ENCODE results near the gene TRAPPC3L.

The TRAPPC3L gene

DNA sequence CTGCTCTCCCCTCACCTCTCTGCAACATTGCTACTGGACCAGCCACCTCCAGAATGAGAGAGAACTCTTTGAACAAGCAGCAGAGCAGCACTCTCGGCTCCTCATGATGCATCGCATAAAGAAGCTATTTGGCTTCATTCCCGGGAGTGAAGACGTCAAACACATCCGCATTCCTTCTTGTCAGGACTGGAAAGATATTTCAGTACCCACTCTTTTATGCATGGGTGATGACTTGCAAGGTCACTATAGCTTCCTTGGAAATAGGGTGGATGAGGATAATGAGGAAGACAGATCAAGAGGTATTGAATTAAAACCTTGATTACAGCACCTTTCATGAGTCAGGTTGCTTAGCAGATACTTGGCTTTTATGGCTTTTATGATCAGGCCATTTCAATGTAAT is 12.4 kb upstream of the TRAPPC3L start:
- no peak for DNase-seq (ENCODE audit: low read depth, low spot score)

DNA sequence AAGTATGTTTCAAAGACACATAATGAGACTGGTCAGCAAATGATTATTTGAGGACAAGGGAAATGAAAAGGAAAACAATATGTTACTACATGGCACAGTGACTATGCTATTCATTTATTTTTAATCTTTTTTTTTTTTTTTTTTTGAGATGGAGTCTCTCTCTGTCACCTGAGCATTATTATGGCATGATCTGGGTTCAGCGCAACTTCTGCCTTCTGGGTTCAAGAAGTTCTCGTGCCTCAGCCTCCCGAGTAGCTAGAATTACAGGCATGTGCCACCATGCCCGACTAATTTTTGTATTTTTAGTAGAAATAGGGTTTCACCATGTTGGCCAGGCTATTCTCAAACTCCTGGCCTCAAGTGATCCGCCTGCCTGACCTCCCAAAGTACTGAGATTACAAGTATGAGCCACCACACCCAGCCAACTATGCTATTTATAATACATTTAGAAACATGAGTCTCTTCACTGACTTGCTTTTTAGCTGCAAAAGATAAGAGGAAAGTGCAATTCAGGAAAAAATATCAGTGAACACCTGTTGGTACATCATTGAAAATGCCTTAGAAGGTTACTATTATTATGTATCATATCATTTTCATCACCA is 11.4 kb upstream of the TRAPPC3L start:
- no peak for DNase-seq (ENCODE audit: low read depth, low spot score)

DNA sequence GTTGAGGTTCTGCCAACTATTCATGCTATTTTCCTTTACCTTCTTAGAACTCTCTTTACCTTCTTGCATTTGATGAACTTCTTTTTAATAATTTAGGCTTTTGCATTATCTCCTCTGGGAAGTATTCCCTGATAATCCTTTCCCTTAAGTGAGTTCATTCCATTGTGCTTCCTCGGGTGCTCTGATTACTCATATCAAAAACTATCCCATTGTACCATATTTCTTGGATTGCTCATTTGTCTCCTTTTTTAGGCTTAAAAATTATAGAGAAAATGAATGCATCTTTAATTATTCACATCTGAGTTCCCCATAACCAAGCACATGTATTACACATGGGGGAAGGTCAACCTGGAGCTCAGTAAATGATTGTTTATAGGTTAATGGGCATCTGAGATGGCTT is 10.6 kb upstream of the TRAPPC3L start:
- no peak for DNase-seq (ENCODE audit: low read depth, low spot score)

DNA sequence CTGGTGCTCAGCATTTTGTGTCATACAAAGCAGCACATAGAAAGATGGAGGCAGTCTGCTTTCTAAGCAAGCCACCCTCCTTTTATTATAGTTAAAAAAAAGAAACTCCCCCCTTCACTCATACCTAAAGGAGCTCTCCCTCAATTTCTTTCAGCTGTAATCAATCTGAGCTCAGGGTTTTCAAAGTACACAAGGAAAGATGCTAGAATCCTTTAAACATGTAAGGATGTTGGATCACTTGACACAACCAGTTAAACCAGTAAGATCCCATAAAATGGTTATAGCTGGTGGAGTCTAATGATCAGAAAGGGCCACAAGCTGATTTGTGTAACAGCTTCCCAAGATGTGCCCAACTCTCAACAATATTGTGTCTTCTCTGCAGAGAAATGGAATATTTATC is 8.0 kb upstream of the TRAPPC3L start, which contains the start of gene CALHM4:
TSS of gene CALHM4 (plus strand) at position 301 of the 400 bp plus-strand sequence. CDS start at position 344, 43 bp downstream.
- no peak for DNase-seq (ENCODE audit: low read depth, low spot score)

DNA sequence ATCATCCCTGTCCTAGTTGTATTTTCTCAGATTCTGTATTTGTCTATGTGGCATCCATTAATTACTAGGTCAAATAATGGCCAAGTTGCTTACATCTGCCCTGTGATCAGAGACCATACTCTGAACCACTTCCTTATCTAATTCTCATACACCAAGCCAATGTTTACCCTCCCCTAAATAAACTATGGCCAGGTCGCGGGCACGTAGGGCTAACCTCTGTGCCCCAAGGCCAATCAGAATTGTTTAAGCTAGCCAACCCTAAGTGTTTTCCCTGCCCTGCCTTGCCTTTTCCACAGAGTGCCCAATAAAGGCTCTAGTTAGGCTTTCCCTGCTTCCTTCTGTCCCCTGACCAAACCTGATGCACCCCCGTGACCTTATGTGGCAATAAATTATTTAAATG is 5.3 kb upstream of the TRAPPC3L start:
- DNase-seq (ENCODE audit: low read depth, low spot score) = no peak

DNA sequence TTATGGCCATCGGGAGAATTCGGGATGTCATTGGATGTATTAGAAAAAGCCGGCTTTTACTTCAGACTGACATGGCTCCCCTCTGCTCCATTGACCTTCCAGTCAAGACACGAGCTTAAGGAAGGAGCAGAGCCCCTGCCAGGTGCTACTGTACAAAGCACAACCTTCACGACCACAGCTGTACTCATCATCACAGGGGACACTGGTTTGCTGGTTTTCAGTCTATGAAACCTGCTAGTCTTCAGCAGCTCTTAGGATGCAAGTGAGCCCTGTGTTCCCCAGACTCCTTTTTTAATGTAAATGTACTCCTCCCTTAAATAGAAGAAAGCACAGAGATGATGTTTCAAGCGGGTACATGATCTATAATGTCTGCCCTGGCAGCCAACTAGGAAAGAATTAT is 1.9 kb upstream of the TRAPPC3L start:
- DNase-seq (ENCODE audit: low read depth, low spot score) = no peak

DNA sequence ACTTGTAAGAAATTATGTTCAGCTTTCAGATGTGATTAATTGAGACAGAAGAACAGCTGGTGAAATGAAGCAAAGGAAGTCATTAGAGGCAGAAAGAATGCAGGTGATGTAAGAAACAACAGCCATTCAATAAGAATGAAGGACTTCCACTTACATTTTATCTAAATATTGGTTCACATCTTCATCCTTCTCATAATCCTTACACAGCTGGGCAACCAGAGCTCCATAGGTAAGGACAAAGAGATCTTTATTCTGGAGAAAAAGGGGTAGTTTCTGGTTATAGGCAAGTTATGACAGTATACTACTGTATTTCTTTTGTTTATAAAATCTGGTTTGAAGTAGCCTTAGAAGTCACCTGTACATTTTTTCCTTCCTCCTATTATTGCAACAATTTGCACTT is 2.3 kb downstream of the TRAPPC3L start:
- no peak for DNase-seq (ENCODE audit: low read depth, low spot score)

DNA sequence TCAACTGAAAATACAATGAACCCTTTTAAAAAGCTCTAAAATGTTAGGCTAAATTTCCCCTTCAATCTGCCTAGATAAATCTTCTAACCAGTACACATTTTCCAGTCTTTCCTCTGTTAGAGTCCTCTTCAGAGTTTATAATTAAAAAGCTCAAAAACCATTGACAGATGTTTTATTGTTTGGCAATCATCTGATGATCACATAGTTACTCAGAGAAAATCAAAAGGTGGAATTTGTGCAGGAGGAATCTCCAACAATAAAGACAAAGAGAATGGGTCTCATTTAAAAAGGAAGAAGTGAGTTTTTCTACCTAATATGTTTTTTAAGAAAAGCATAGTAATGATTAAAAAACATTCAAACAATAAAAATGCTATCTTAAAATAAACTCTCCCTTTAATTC is 3.1 kb downstream of the TRAPPC3L start:
- DNase-seq (ENCODE audit: low read depth, low spot score) = no peak

DNA sequence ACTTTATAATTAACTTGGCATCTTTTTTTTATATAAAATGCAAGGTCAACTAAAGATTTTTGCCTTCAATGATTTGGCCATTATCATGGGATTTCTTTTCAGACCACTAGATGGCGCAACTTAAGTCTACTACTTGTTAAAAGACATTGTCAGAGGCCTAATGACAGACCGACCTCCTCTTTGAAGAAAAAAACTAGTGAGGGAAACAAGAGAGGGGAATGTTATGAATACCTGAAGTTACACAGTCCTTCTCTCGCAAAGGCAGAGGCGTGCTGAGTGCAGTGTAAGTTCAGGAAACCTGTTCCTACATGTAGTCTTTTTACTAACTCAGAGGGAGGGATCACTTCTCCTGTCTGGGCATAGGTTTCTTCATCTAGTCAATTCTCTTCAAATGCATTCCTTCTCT is 9.3 kb downstream of the TRAPPC3L start:
- no peak for DNase-seq (ENCODE audit: low read depth, low spot score)

DNA sequence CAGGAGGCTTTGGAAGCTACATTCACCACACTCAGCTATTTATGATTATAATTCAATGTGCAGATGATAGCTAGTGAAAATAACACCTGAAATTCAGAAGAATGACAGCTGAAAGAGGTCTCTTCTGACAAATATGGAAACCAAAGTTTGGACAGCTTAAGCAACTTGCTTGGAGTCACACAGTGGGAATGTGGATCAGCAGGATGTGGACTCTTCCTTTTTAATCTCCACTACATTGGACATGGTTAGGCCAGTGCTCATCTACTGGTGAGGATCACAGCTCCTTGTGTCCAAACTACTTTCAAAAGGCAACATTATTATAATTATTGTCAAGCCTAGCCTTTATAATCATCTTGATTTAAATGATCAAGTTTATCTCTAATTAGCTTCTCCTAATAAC is 10.4 kb downstream of the TRAPPC3L start:
- DNase-seq (ENCODE audit: low read depth, low spot score) = no peak

DNA sequence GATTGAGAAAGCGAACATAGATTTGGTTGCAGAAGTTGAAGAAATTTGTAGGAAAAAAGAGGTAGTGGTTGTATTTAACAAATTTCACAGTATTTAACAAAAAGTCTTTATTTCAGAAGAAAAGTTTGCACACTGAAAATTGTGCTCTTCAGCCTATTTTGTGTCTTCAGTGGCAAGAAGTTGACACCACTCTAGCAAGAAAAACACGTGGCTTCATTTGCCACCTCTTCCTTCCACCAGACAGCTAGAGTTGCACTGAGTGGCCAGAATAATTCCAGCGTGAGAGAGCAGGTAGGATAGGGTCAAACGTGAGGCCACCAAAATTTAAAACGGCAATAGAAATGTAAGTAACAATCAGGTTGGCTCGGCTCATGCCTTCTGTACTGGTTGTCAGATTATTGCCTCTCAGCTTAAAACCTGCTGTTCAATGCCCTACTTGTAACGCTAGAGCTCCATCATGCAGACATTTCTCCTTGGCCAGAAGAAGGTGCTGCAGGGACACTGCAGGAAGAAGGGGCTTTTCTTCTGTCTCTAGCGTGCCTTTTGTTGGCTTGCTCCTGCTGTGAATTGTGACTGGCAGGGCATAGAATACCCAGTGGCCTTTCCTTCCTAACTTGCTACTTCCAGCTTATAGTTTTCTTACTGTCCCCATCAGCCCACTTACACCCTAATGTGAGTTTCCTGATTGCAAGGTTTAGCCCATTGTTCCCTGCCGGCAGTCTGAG is 12.1 kb downstream of the TRAPPC3L start:
- no peak for DNase-seq (ENCODE audit: low read depth, low spot score)

DNA sequence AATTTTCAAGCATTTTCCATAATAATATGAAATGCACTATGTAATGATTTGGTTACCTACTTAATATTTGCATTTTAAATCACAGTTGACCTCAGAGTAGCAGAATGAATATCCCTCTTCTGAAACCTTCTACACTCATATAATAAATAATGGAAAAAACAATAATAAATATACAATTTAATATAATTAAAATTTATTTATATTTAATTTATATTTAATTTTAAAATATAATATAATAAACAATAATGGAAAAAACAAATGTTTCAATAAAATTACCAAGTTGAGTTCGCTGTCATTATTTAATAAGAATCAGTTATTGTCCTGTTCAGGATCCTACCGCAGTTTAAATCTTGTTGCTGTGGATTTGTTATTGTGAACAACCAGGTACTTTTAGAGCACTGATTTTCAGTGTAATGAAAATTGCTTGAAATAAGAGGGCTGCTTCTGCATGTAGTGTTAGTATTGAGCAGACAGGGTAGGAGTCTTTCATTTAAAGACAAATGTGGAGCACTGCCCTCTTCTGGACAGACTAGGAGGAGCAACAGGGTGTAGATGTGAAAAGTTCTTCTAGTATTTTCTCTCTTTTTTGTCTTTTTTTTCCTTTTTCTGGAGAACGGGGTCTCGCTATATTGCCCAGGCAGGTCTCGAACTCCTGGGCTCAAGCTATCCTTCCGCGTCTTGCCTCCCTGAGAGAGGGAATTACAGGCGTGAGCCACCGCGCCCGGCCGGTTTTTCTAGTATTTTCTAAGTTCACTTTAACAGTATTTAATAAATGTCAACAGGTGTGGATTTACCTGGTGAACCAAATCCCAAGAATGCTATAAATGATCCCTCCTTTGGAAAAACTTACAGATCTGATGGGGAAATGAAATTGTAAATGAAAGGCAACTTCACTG is 13.6 kb downstream of the TRAPPC3L start:
- DNase-seq (ENCODE audit: low read depth, low spot score) = no peak

DNA sequence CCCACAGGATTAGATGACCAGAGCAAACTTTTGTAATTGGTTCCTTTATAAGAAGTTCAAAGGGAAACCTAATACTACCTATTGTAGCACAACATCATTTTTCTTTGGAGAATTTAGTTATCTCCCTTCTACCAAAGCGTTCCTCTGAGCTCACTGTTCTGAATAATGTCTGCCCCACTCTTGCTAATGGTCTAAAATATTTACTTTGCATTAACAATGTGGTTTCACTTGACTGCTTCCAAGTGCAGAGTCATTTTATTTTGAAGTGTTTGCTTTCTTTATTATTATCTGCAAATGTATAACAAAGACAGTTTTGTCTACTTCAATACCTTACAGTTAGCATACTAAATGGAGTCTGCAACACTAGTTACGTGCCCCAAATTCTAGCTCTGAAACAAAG is 15.0 kb downstream of the TRAPPC3L start:
- no peak for DNase-seq (ENCODE audit: low read depth, low spot score)

DNA sequence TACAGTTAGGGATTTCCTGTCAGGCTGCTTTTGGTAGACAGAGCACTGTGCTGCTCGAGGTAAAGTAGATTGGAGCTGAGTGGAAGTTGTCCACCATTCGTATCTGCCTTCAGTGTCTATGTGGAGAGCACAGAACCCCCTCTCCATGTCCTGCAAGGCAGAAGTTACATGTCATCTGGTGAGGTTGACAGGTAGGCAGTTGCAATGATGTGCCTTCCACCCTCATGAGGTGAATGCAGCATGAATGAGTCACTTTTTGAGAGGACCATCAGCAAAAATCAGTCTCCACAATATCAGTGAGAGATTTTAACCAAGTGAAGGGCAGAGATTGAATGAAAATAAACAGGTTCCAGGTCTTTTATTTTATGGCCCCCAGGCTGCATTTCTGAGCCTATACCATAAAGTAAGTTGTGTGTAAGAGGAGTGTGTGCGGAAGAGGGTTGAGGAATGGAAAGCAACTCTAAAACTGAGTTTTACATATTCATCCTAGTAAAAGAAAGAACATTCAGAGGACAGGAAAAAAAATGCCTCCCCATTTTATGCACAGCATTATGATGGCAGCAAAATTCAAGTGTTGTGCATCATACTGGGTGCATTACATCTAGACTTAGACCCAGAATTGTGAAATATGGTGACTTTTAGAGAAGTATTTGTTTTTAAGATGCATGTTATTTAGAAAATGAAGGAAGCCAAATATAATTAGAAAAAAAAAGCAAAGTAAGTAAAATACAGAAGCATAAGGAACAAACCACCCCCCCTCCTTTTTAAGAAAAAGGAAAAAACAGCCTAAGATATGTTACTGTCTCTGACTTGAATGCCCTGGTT is 15.8 kb downstream of the TRAPPC3L start:
- DNase-seq (ENCODE audit: low read depth, low spot score) = no peak

DNA sequence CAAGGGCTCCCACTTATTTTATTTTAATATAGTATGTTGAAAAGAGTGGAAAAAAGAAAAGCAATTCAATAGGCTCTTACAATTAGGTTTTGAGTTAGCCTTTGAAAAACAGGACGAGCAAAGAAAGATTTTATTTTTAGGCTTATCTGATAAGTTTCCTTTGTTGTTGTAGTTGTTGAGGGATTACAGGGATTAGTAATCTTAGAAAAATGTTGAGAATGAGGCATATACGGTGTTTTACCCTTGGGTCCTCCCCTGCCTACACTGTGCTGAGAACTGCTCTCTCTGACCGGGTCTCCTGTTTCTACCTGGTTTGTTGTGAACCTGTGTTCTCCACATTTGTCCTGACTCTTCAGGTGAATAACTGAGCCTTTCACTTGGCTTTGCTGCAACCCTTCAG is 16.7 kb downstream of the TRAPPC3L start:
- DNase-seq (ENCODE audit: low read depth, low spot score) = no peak

DNA sequence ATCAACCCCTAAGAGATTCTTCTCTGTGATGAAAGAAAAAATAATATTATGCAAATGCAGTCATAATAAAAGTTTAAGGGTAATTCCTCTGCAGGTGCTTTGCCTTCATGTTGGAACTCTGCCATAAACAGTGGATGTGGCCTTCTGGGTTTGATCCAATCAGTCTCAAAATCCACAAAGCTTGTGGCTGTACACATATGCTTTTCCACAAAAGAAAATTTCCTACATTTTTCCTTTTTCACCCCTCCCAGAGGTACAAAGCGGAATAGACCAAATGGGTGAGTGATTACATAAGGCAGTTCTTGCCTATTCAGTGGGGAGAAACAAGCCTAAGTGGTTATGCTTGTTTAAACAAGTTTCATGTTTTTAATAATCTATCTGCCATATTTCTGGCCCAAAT is 17.4 kb downstream of the TRAPPC3L start:
- DNase-seq (ENCODE audit: low read depth, low spot score) = no peak

DNA sequence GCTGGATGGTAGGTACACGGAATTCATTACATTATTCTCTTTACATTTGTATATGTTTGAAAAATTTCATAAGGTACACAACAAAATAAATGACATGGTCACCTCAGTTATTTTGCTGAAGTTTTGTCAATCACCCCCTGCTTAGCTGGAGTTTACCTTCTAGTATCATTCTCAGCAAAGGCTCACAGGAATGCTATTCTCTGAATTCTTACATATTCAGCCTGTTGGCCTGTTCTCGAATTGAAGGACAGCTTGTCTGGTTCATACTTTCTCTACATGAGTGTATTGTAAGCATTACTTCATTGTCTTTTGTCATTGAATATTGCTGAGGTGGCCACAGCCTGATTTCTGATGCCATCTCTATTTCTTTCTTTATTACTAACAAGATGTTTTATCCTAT is 21.2 kb downstream of the TRAPPC3L start:
- DNase-seq (ENCODE audit: low read depth, low spot score) = no peak

DNA sequence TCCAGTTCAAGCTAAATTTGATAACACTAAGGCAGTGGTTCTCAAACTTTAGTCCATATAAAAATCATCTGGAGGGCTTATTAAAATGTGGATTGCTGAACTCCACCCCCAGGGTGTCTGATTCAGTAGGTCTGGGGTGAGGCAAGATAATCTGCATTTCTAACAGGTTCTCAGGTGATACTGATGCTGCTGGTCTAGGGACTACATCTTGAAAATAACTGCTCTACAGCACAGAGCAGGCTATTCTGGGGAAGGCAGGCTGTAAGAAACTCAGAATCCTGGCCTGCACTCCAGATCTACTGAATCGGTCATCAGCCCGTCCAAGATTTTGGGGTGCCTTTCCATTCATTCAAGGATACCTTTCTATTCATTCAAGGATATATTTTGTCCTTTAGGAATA is 22.6 kb downstream of the TRAPPC3L start:
- DNase-seq (ENCODE audit: low read depth, low spot score) = no peak

DNA sequence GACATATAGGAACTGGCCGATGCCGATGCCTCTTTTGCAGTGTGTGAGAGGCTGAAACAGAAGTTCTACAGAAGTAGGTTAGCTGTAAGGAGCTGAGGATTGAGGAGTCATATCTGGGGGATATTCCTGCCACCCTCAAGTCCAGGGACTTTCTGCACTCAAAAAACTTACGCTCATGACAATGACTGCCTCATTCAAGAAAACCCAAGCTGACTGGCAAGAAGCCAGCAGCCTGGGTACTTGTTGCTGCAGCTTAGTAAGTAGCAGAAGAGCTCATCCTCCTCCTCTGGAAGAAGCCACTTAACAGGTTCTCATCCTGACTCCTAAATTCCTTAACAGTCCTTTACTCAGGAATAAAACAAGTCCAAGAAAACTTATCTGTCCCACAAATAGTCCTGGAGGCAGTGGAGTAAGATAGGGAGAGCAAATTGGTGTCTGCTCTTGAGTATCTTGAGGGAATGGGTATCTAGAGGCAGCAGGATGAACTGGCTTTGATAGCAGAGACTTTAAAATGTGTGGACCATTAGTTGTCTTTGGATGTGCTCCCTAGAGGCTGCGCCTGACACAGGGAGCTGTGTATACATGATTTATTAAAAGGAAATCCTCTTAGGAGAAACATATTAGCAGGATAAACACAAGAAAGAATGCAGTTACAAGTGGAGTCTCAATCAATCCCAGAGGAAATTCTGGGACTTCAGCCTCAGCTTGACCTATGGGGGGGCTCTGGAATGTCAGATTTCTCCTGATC is 26.7 kb downstream of the TRAPPC3L start:
- no peak for DNase-seq (ENCODE audit: low read depth, low spot score)

DNA sequence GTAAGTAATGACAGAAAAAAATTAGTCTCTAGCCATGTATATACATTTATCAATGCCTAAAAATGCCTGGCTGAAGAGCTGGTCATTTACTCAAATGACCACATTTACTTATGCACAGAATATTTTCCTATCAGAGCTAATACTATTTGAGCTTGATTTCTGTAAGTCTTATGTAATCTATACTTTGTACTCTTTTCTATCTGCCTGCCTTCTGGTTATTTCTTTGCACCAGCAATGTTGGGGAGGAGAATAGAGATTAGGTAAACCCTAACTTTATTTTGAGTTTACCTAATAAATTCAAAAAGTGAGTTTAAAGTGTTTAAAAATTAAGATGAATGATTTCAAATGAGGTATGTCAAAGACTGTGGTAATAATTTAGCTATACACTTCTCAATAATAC is 30.3 kb downstream of the TRAPPC3L start:
- DNase-seq (ENCODE audit: low read depth, low spot score) = no peak

DNA sequence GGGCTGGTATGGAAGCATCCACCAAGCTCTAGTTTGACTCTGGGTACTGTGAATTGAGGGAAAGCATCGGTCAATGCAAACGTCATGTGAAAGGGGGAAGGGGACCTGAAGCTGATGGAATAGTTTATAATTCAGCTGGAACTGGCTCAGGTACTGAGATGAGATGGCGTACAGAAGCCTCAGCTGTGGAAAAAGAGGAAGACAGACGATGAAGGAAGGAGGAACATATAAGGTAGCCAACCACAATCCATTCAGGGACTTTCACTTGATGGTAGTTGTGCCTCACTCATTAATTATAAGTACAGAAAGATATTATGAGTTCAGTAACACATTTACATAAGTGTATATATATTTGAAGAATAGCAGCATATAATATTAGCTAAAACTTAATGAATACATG is 31.4 kb downstream of the TRAPPC3L start:
- DNase-seq (ENCODE audit: low read depth, low spot score) = no peak

All from iPS DF 19.7 (cell line).